HG02642 (cell line): ENCODE results near the gene OR52E5.

Source experiments
- ATAC-seq: cut with Tn5 transposase; IDR thresholded peaks from one replicate; pipeline ENCODE4 v1.9.1; 2021; ENCODE audit warnings: mild to moderate bottlenecking; ENCODE audit not compliant: unreplicated experiment, poor library complexity

The OR52E5 gene

DNA sequence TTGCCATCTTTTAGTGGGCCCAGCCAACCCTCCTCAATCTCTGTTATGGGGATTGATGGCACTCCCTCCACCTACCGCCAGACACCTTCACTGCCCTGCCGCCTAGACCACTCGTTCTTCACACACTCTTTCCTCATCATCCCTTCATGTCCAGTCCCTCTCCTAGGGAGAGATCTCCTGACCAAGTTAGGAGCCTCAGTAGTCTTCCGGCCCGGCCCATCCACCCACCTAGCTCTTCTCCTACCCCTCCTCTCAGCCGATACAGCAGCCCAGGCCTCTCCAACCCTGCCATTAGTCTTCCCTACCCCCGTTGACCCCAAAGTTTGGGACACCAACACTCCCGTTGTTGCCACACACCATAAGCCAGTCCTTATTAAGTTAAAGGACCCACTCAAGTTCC is 38.1 kb downstream of the OR52E5 start:
- no peak for ATAC-seq

DNA sequence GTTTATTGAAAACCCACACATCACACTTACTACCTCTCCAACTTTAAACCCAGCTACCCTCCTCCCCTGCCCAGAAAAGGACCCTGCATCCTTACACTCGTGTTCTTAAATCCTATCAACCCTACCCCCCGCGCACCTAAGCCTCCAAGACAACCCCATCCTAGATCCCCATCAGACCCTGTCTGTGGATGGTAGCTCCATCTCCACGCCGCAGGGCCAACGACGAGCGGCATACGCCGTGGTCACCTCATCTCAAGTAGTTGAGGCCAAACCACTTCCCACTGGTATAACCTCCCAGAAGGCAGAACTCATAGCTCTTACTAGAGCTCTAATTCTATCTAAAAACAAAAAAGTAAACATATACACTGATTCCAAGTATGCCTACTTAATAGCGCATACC is 39.7 kb downstream of the OR52E5 start:
- no peak for ATAC-seq

DNA sequence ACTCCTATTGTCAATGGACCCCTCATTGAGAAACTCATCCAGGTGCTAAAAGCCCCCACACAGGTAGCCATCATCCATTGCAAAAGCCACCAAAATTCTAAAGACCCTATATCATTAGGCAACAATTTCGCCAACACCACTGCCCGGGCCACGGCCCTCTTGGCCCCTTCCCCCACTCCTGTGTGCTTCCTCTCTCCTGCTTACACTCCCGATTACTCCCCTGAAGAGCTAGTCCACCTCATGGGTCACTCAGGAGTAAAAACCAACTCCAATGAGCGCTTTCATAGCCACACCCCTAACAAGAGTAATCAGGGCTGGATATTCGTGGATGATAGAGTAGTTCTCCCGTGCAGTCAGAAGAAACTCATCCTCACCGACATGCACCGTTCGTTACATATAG is 40.1 kb downstream of the OR52E5 start:
- no peak for ATAC-seq

DNA sequence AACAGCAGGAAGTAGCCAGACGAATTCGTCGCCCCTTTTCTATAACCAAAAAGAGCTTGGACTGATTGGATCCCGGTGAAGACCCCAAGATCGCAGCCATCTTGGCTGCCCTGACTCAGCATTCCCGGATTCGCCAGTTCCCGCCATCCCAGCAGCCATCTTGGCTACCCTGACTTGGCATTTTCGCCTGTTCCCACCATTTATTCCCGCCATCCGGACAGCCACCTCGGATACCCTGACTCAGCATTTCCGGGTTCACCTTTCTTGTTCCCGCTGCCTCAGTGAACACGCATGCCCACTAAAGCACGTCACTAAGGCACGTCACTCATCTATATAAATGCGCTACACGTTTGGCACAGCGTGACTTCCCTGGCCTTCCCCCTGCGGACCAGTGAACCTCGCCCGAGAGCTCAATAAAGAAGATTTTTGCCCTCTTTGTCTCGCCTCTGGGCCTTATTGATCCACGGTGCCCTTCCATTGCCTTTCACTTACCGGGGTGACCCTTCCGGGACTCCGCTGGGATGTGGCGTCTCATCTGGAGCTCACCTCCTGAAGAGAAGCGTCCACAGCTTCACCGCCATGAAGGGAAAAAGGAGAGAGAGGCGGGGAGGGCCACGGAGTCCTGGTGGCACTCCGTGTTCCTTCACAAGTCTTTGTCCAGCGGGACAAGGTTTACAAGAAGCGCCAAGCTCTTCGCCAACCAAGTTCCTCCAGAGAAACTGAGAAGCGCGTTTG is 45.0 kb downstream of the OR52E5 start:
- no peak for ATAC-seq

DNA sequence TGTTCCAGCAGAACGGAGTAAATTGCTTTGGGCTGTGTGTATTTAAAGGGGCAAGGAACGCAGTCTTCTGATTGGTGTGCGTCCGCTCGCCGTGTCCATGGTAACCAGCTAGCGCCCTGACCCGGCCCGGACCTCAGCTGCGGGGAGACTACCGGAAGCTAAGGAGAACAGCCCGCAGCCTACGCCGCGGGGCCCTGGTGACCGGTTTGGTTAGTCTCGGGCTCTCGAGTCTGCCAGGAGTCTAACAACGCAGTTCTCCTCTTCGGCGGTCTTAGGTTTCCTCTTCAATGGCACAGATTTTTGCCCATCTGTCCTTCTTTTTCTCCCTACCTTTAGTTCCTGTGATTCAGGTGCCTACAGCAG is 45.6 kb downstream of the OR52E5 start:
- ATAC-seq: no peak

DNA sequence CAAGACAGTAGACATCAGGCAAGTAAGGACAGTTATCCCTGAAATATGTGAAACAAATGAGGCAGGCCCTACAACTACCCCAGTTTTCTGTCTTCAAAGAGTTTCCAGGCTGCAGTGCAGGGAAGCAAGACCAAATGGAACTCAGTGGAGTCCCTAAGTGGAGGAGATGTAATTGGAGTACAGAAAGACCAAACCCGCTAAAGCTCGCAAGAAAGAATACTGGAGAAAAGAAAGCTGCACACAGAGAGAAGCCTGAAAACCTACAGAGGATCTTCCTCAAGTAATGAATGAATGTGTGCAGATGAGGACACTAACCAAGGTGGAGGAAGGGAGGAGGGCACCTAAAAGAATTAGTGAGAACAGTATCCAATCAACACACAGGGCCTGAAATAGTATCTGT is 47.7 kb downstream of the OR52E5 start:
- no peak for ATAC-seq

DNA sequence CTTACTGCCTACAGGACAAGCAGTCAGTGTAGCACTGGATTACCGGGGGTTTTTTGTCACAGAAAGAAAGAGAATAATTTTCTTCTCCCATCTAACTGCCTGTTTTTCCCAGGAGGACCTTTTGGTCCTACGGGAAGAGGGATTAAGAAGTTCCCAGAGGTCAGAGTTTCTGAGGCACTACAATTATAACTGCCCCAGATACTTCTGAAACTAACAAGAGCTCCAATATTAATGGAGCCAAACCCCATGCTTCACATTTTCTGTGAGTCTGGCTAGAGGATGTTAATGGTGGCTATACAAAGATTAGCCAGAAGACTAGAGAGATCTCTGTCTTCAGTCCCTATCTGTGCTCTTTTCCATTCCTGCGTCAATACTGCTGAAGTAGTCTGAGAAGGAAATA is 48.9 kb downstream of the OR52E5 start, which contains the start of gene OR56A3:
Gene OR56A3 (plus strand): TSS at position 301 of the 400 bp plus-strand sequence. CDS start 5,096 bp downstream, outside the sequence.
- ATAC-seq: no peak
